Immature natural killer cell (primary cell): ENCODE data around the gene GRAMD4. TPM values are rescaled to one million over a fixed set of nuclear protein-coding genes. Genes with fewer than 3 reads are reported as not detected.

Experiments used
- DNase-seq, 3 donors: peaks; one replicate each; pipeline ENCODE4 v3.0.0; 2022; ENCODE audit warnings: mixed read lengths in 1 of 3
- H3K27ac Mint-ChIP-seq, 6 donors: one replicate each; pipeline ENCODE4 v1.8.0; 2020; ENCODE audit warnings: mixed read lengths in 6 of 6, mild to moderate bottlenecking in 5 of 6, inconsistent platforms in 4 of 6, moderate library complexity in 3 of 6
- H3K27me3 Mint-ChIP-seq, 3 donors: one replicate each; pipeline ENCODE4 v1.8.0; 2020 to 2021; ENCODE audit warnings: low read depth in 3 of 3, mild to moderate bottlenecking in 3 of 3, mixed read lengths in 3 of 3, moderate library complexity in 3 of 3, inconsistent platforms in 1 of 3
- H3K36me3 Mint-ChIP-seq, 3 donors: one replicate each; pipeline ENCODE4 v1.8.0; 2020; ENCODE audit warnings: mixed read lengths in 3 of 3, inconsistent platforms in 2 of 3, mild to moderate bottlenecking in 2 of 3
- H3K4me1 Mint-ChIP-seq, 2 donors: one replicate each; pipeline ENCODE4 v1.8.0; 2020; ENCODE audit warnings: inconsistent platforms in 2 of 2, mild to moderate bottlenecking in 2 of 2, mixed read lengths in 2 of 2, moderate library complexity in 1 of 2
- H3K4me3 Mint-ChIP-seq, 5 donors: one replicate each; pipeline ENCODE4 v1.8.0; 2020; ENCODE audit warnings: mild to moderate bottlenecking in 5 of 5, mixed read lengths in 5 of 5, inconsistent platforms in 3 of 5, moderate library complexity in 3 of 5
- H3K9me3 Mint-ChIP-seq, 6 donors: one replicate each; pipeline ENCODE4 v1.8.0; 2020; ENCODE audit warnings: mild to moderate bottlenecking in 6 of 6, mixed read lengths in 6 of 6, inconsistent platforms in 4 of 6, moderate library complexity in 3 of 6
- polyA plus RNA-seq, 3 donors: library from polyadenylated mRNA; unstranded; fragments of 300-500 nt; fragmentation: Illumina TruSeq; gene quantifications; one replicate each; pipeline ENCODE4 v1.2.3, GENCODE V29; 2021

Gene GRAMD4
- polyA plus RNA-seq, 3 donors from 2014 or later, result 3.5 to 23.0 (median 4.1) TPM

- H3K27me3 Mint-ChIP-seq, result no peaks in the 10 kb centered on the region
- H3K27ac Mint-ChIP-seq, result peak overlapping the region in 1 of 6 donors; percentile 30
- no peak for DNase-seq
- peaks cover 15 to 25% of the 10 kb centered on the region in 2 donors for H3K4me1 Mint-ChIP-seq
- peaks cover 0 to 4% (median 4%) of the 10 kb centered on the region in 3 donors for H3K36me3 Mint-ChIP-seq
- H3K9me3 Mint-ChIP-seq, result no peaks in the 10 kb centered on the region
- H3K4me3 Mint-ChIP-seq, result no peak overlapping the region
Measured at GRCh38 chr22:46657996-46658947, 38.1 kb downstream of the GRAMD4 start.

GRCh38 chr22:46659059-46659790 is 39.0 kb downstream of the GRAMD4 start:
- no peaks in the 10 kb centered on the region for H3K9me3 Mint-ChIP-seq
- H3K4me1 Mint-ChIP-seq, result peaks cover 9 to 18% of the 10 kb centered on the region in 2 donors
- peaks cover 0 to 2% (median 0%) of the 10 kb centered on the region in 3 donors for H3K27me3 Mint-ChIP-seq
- H3K27ac Mint-ChIP-seq, result no peak overlapping the region
- peaks cover 0 to 4% (median 4%) of the 10 kb centered on the region in 3 donors for H3K36me3 Mint-ChIP-seq
- DNase-seq, result no peak
- H3K4me3 Mint-ChIP-seq, result no peak overlapping the region

GRCh38 chr22:46659791-46660186 is 39.6 kb downstream of the GRAMD4 start:
- H3K27me3 Mint-ChIP-seq, result peaks cover 0 to 2% (median 0%) of the 10 kb centered on the region in 3 donors
- peaks cover 6 to 15% of the 10 kb centered on the region in 2 donors for H3K4me1 Mint-ChIP-seq
- H3K9me3 Mint-ChIP-seq, result no peaks in the 10 kb centered on the region
- peak overlapping the region in 1 of 6 donors; percentile 6 for H3K27ac Mint-ChIP-seq
- peaks cover 0 to 4% (median 4%) of the 10 kb centered on the region in 3 donors for H3K36me3 Mint-ChIP-seq
- no peak for DNase-seq
- no peak overlapping the region for H3K4me3 Mint-ChIP-seq

GRCh38 chr22:46660604-46661201 is 40.5 kb downstream of the GRAMD4 start:
- Mint-ChIP-seq H3K9me3 (no peaks in the 10 kb centered on the region), H3K36me3 (peaks cover 0 to 4% (median 4%) of the 10 kb centered on the region in 3 donors), H3K4me1 (peaks cover 5 to 13% of the 10 kb centered on the region in 2 donors), H3K27me3 (peaks cover 0 to 2% (median 0%) of the 10 kb centered on the region in 3 donors), H3K4me3 (no peak overlapping the region), H3K27ac (peak overlapping the region in 5 of 6 donors; percentile 44 to 68 (median 56))
- no peak for DNase-seq

- Mint-ChIP-seq H3K27ac (peak overlapping the region in 2 of 6 donors; percentile 51 to 68), H3K4me3 (no peak overlapping the region)
- DNase-seq, result no peak
Measured at GRCh38 chr22:46661221-46661851, 41.1 kb downstream of the GRAMD4 start.

GRCh38 chr22:46662226-46662625 is 42.0 kb downstream of the GRAMD4 start:
- H3K9me3 Mint-ChIP-seq, result no peaks in the 10 kb centered on the region
- peaks cover 0 to 8% (median 4%) of the 10 kb centered on the region in 3 donors for H3K36me3 Mint-ChIP-seq
- H3K27me3 Mint-ChIP-seq, result peaks cover 0 to 2% (median 0%) of the 10 kb centered on the region in 3 donors
- no peak overlapping the region for H3K4me3 Mint-ChIP-seq
- no peak overlapping the region for H3K27ac Mint-ChIP-seq
- peaks cover 5 to 13% of the 10 kb centered on the region in 2 donors for H3K4me1 Mint-ChIP-seq
- no peak for DNase-seq

More at GRCh38 chr22:46661221-46661851, 41.1 kb downstream of the GRAMD4 start:
- Mint-ChIP-seq H3K4me1 (peaks cover 5 to 13% of the 10 kb centered on the region in 2 donors), H3K36me3 (peaks cover 0 to 8% (median 4%) of the 10 kb centered on the region in 3 donors), H3K27me3 (peaks cover 0 to 2% (median 0%) of the 10 kb centered on the region in 3 donors), H3K9me3 (no peaks in the 10 kb centered on the region)

DNA sequence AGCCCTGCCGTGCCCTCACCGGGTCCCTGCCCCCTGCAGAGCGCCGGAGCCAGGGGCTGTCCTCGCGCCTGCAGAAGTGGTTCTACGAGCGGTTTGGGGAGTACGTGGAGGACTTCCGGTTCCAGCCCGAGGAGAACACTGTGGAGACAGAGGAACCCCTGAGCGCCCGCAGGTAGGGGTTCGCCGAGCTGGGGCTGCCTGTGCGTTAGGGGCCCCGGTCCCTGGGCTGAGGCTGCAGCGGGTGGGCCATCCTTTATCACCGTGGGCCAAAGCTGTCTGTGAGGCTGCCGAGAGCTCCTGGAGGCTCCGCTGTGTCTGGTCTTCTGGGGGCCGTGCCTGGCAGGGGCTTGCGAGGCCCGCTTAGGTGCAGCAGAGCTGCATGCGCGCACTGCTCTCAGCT is 42.8 kb downstream of the GRAMD4 start:
- peaks cover 0 to 8% (median 4%) of the 10 kb centered on the region in 3 donors for H3K36me3 Mint-ChIP-seq
- no peak overlapping the region for H3K27ac Mint-ChIP-seq
- no peaks in the 10 kb centered on the region for H3K9me3 Mint-ChIP-seq
- peaks cover 5 to 13% of the 10 kb centered on the region in 2 donors for H3K4me1 Mint-ChIP-seq
- DNase-seq, result no peak
- peaks cover 0 to 2% (median 0%) of the 10 kb centered on the region in 3 donors for H3K27me3 Mint-ChIP-seq
- no peak overlapping the region for H3K4me3 Mint-ChIP-seq

DNA sequence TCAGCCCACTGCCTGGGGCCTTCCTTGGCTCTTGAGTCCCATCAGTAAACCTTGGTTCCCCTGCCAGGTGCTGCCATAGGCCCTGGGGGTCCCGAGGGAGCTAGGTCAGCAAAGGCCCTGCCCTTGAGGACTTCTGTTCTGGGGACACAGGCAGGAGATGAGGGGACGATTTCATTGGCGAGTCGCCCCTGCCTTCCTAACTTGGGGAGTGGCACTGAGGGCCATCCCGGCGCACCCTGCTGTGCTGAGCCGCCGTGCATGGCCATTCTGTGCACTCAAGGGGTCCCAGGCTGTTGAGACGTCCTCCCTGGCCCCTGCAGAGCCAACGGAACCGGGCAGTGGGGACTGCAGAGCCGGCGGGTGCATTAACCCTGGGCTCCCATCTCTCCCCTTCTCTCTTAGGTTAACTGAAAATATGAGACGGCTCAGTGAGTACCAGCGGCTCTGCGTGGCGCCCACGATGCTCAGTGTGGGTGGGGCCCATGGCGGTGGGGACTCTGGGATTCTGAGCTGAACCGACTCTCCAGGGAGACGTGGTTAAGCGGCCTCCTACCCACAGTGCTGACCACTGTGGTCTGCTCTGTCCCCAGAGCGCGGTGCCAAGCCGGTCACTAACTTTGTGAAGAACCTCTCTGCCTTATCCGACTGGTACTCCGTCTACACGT is 43.4 kb downstream of the GRAMD4 start:
- DNase-seq, result no peak
- Mint-ChIP-seq H3K9me3 (no peaks in the 10 kb centered on the region), H3K36me3 (peaks cover 0 to 8% (median 4%) of the 10 kb centered on the region in 3 donors), H3K4me3 (no peak overlapping the region), H3K27me3 (peaks cover 0 to 2% (median 0%) of the 10 kb centered on the region in 3 donors), H3K27ac (no peak overlapping the region), H3K4me1 (peaks cover 5 to 13% of the 10 kb centered on the region in 2 donors)

GRCh38 chr22:46664301-46664855 is 44.2 kb downstream of the GRAMD4 start:
- Mint-ChIP-seq H3K27ac (no peak overlapping the region), H3K9me3 (no peaks in the 10 kb centered on the region), H3K36me3 (peaks cover 0 to 12% (median 8%) of the 10 kb centered on the region in 3 donors), H3K27me3 (peaks cover 0 to 2% (median 0%) of the 10 kb centered on the region in 3 donors), H3K4me3 (no peak overlapping the region), H3K4me1 (peaks cover 5 to 13% of the 10 kb centered on the region in 2 donors)
- DNase-seq, result no peak

DNA sequence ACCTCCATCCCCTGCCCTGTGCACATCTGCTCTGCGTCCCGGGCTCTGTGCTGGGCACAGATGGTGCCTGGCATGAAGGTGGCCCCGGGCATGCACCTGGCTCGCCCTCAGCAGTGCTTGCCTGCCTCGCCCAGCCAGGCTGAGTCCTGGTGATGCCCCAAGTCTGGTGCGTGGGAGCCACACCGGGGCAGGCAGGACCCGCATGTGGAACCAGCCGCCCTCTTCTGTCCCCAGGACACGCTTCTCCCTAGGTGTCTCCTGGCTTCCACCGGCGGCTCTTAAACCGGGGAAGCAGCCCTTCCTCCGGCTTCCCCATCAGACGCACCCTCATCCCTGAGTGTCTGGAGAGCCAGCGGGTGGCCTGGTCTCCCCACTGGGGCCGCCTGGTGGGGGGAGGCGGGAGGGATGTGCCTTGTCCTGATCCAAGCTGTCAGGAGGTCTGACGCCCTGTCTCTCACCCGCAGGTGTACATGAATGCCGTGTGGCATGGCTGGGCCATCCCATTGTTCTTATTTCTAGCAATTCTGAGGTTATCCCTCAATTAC is 45.0 kb downstream of the GRAMD4 start:
- Mint-ChIP-seq H3K4me1 (peaks cover under 1 to 10% of the 10 kb centered on the region in 2 donors), H3K36me3 (peaks cover 0 to 12% (median 8%) of the 10 kb centered on the region in 3 donors), H3K9me3 (no peaks in the 10 kb centered on the region), H3K27ac (no peak overlapping the region), H3K27me3 (peaks cover 0 to 2% (median 0%) of the 10 kb centered on the region in 3 donors), H3K4me3 (no peak overlapping the region)
- no peak for DNase-seq

DNA sequence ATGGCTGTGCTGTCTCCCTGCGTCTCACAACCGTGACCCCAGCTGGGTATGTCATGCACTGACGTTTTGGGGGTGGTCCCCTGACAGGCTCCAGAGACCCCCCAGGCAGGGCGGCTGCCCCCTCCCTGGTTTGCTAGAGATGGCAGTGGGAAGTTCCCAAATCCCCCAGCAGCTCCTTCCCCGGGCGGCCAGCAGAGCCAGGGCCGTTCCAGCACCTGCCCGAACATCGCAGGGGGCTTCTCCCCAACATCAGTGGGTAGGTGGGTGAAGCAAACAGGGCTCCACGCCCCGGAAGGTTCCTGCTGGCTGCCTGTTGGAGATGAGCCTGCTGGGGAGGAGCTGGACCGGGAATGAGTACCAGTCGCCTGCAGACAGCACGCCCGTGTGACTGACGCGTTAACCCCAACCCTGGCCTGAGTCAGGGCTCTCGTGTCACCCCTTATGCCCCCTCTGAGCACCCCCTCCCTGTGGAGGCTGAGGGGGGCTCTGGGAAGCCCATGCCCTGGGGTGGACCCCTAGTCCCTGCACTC is 45.6 kb downstream of the GRAMD4 start:
- H3K4me3 Mint-ChIP-seq, result no peak overlapping the region
- no peaks in the 10 kb centered on the region for H3K9me3 Mint-ChIP-seq
- H3K36me3 Mint-ChIP-seq, result peaks cover 0 to 11% (median 7%) of the 10 kb centered on the region in 3 donors
- H3K27me3 Mint-ChIP-seq, result peaks cover 0 to 2% (median 0%) of the 10 kb centered on the region in 3 donors
- no peak overlapping the region for H3K27ac Mint-ChIP-seq
- H3K4me1 Mint-ChIP-seq, result peaks cover 0 to 4% of the 10 kb centered on the region in 2 donors
- DNase-seq, result no peak
